H1 (cell line): Measurements from ENCODE around the gene LEFTY1. TPM values are rescaled to one million over a fixed set of nuclear protein-coding genes. Genes with fewer than 3 reads are reported as not detected.

Experiments
- CTCF ChIA-PET: fragments of 300-600 bp; sonication (Branson Sonifier 250); formaldehyde crosslinking; loops from one replicate; lab custom pipeline; 2021; ENCODE audit not compliant: partially characterized antibody; lab: Charles Lee
- POLR2A ChIA-PET: fragments of 300-600 bp; sonication (Branson Sonifier 250); formaldehyde crosslinking; loops from one replicate; lab custom pipeline; 2021; ENCODE audit warnings: inconsistent platforms; ENCODE audit not compliant: partially characterized antibody; lab: Charles Lee
- DNase-seq, 2 experiments: peaks; one replicate each; pipeline versions ENCODE4 v3.0.0 to v3.0.0-alpha.2; 2010 to 2022; ENCODE audit warnings: low spot score in 2 of 2, low read depth in 1 of 2, mixed read lengths in 1 of 2
- FAIRE-seq: peaks from 2 replicates; lab custom pipeline; 2011; peaks lifted over from hg19 to GRCh38; lab: Jason Lieb, UNC
- H2AFZ ChIP-seq: 2 replicates; pipeline ENCODE4 v1.8.1; 2012; ENCODE audit warnings: low read length, inconsistent platforms
- H2AK5ac ChIP-seq: 2 replicates; pipeline ENCODE4 v1.6.1; 2013; ENCODE audit warnings: low read depth, low read length
- H2BK120ac ChIP-seq: replicated peaks from 2 replicates; pipeline ENCODE3; 2013; ENCODE audit warnings: low read depth, low read length, inconsistent platforms
- H2BK12ac ChIP-seq: 2 replicates; pipeline ENCODE4 v1.6.1; 2013; ENCODE audit warnings: low read depth, low read length
- H2BK15ac ChIP-seq: 2 replicates; pipeline ENCODE4 v1.6.1; 2013; ENCODE audit warnings: low read length
- H2BK20ac ChIP-seq: 2 replicates; pipeline ENCODE4 v1.6.1; 2013; ENCODE audit warnings: low read length
- H2BK5ac ChIP-seq: 2 replicates; pipeline ENCODE4 v1.6.1; 2013; ENCODE audit warnings: low read depth, low read length
- H3K14ac ChIP-seq: 2 replicates; pipeline ENCODE4 v1.6.1; 2013; ENCODE audit warnings: inconsistent platforms; ENCODE audit not compliant: insufficient read length
- H3K18ac ChIP-seq: 2 replicates; pipeline ENCODE4 v1.6.1; 2013; ENCODE audit warnings: low read length; ENCODE audit errors: extremely low read depth
- H3K23ac ChIP-seq: 2 replicates; pipeline ENCODE4 v1.6.1; 2013; ENCODE audit warnings: inconsistent platforms; ENCODE audit not compliant: insufficient read length
- H3K23me2 ChIP-seq: 2 replicates; pipeline ENCODE4 v1.6.1; 2013; ENCODE audit warnings: low read depth, low read length
- H3K27ac ChIP-seq: 2 replicates; pipeline ENCODE4 v1.6.1; 2011; ENCODE audit warnings: low read depth, low read length, inconsistent platforms
- H3K27me3 ChIP-seq, 4 experiments: replicated peaks in 1 of 4; 1 replicate in 1 of 4; 2 replicates in 3 of 4; pipeline versions ENCODE4 v1.6.1 to v1.8.1; 2011 to 2013; ENCODE audit warnings: low read length in 3 of 4, mild to moderate bottlenecking in 3 of 4, inconsistent platforms in 2 of 4, mixed read lengths in 2 of 4, moderate library complexity in 1 of 4; ENCODE audit not compliant: control insufficient read depth in 3 of 4, insufficient read depth in 3 of 4; ENCODE audit errors: extremely low read depth in 1 of 4
- H3K36me3 ChIP-seq, 4 experiments: 2 replicates each; pipeline versions ENCODE4 v1.6.1 to v1.8.1; 2011 to 2013; ENCODE audit warnings: mild to moderate bottlenecking in 4 of 4, low read length in 3 of 4, moderate library complexity in 2 of 4, control low read depth in 1 of 4, inconsistent platforms in 1 of 4; ENCODE audit not compliant: insufficient read depth in 4 of 4, control insufficient read depth in 2 of 4
- H3K4ac ChIP-seq: replicated peaks from 2 replicates; pipeline ENCODE3; 2013; ENCODE audit warnings: low read length, low read depth, mixed read lengths, inconsistent platforms; ENCODE audit not compliant: insufficient read length
- H3K4me1 ChIP-seq, 4 experiments: replicated peaks in 1 of 4; 1 replicate in 1 of 4; 2 replicates in 3 of 4; pipeline versions ENCODE4 v1.6.1 to v1.8.1; 2011 to 2013; ENCODE audit warnings: low read length in 3 of 4, inconsistent platforms in 2 of 4, mixed read lengths in 1 of 4; ENCODE audit not compliant: insufficient read depth in 4 of 4, control insufficient read depth in 3 of 4
- H3K4me2 ChIP-seq, 2 experiments: 2 replicates each; pipeline versions ENCODE4 v1.6.1 to v1.8.1; 2011 to 2013; ENCODE audit warnings: low read depth in 2 of 2, low read length in 2 of 2, control low read depth in 1 of 2, inconsistent platforms in 1 of 2, mild to moderate bottlenecking in 1 of 2; ENCODE audit not compliant: insufficient read depth in 1 of 2
- H3K4me3 ChIP-seq, 4 experiments: fragments of 200-600, 300-600 bp in 1 of 4; sonication (generic), shearing (Covaris generic), sonication (Bioruptor Twin) in 1 of 4; 2 replicates each; pipeline versions ENCODE4 v1.5.1 to v1.8.1; 2011 to 2016; ENCODE audit warnings: low read length in 4 of 4, low read depth in 3 of 4, control low read depth in 2 of 4, inconsistent platforms in 2 of 4, mild to moderate bottlenecking in 2 of 4, mixed read lengths in 1 of 4, moderate library complexity in 1 of 4; ENCODE audit not compliant: insufficient read depth in 2 of 4; ENCODE audit errors: extremely low read depth in 1 of 4
- H3K56ac ChIP-seq: replicated peaks from 2 replicates; pipeline ENCODE3; 2013; ENCODE audit warnings: low read depth, mild to moderate bottlenecking, mixed read lengths, low read length, inconsistent platforms; ENCODE audit not compliant: insufficient read length
- H3K79me1 ChIP-seq: 2 replicates; pipeline ENCODE4 v1.6.1; 2013; ENCODE audit warnings: low read depth, low read length, control low read depth
- H3K79me2 ChIP-seq, 2 experiments: 2 replicates each; pipeline versions ENCODE4 v1.6.1 to v1.8.1; 2012 to 2013; ENCODE audit warnings: low read length in 2 of 2, mild to moderate bottlenecking in 2 of 2, inconsistent platforms in 1 of 2; ENCODE audit not compliant: insufficient read depth in 2 of 2, control insufficient read depth in 1 of 2
- H3K9ac ChIP-seq, 4 experiments: replicated peaks in 1 of 4; 1 replicate in 1 of 4; 2 replicates in 3 of 4; pipeline versions ENCODE4 v1.6.1 to v1.8.1; 2011 to 2013; ENCODE audit warnings: low read depth in 3 of 4, low read length in 3 of 4, control low read depth in 2 of 4, mild to moderate bottlenecking in 2 of 4, moderate library complexity in 2 of 4, inconsistent platforms in 1 of 4; ENCODE audit errors: extremely low read depth in 1 of 4
- H3K9me3 ChIP-seq, 2 experiments: 2 replicates each; pipeline versions ENCODE4 v1.6.1 to v1.8.1; 2012 to 2013; ENCODE audit warnings: mild to moderate bottlenecking in 2 of 2, moderate library complexity in 2 of 2, control low read depth in 1 of 2, inconsistent platforms in 1 of 2, low read depth in 1 of 2, low read length in 1 of 2, mixed read lengths in 1 of 2; ENCODE audit not compliant: insufficient read depth in 2 of 2
- H4K20me1 ChIP-seq, 2 experiments: replicated peaks in 1 of 2; 2 replicates each; pipeline versions ENCODE3 to v1.8.1; 2011 to 2013; ENCODE audit warnings: inconsistent platforms in 2 of 2, low read length in 2 of 2, mild to moderate bottlenecking in 1 of 2; ENCODE audit not compliant: insufficient read depth in 2 of 2, control insufficient read depth in 1 of 2
- H4K5ac ChIP-seq: 2 replicates; pipeline ENCODE4 v1.6.1; 2013; ENCODE audit warnings: low read length, low read depth, mixed read lengths, inconsistent platforms; ENCODE audit not compliant: insufficient read length
- H4K8ac ChIP-seq: 2 replicates; pipeline ENCODE4 v1.8.0; 2013; ENCODE audit warnings: mild to moderate bottlenecking, moderate library complexity, low read length, inconsistent platforms; ENCODE audit not compliant: insufficient read depth; ENCODE audit errors: extremely low read depth
- H4K91ac ChIP-seq: replicated peaks from 2 replicates; pipeline ENCODE3; 2013; ENCODE audit warnings: low read length, mixed read lengths, inconsistent platforms; ENCODE audit not compliant: insufficient read length
- BRCA1 ChIP-seq: IDR thresholded peaks from 2 replicates; pipeline ENCODE4 v1.6.1; 2012; ENCODE audit warnings: low read depth, low read length, improper control_type of control experiment
- CBX5 ChIP-seq: fragments of 300-800, 300-1000 bp; sonication (generic); IDR thresholded peaks from 2 replicates; pipeline ENCODE4 v1.7.1; 2016; ENCODE audit warnings: antibody characterized with exemption, low read length, low read depth
- CREB1 ChIP-seq: IDR thresholded peaks from 2 replicates; pipeline ENCODE4 v1.6.1; 2012; ENCODE audit warnings: inconsistent platforms
- RAD21 ChIP-seq, 2 experiments: IDR thresholded peaks in 1 of 2; conservative IDR thresholded peaks in 1 of 2; 2 replicates each; pipeline ENCODE4 v1.6.1; 2011; ENCODE audit warnings: low read depth in 2 of 2, low read length in 2 of 2, improper control_type of control experiment in 1 of 2, inconsistent platforms in 1 of 2, mild to moderate bottlenecking in 1 of 2, moderate library complexity in 1 of 2
- SAP30 ChIP-seq: fragments of 300-600 bp; sonication (generic); IDR thresholded peaks from 2 replicates; pipeline ENCODE4 v1.7.1; 2012; ENCODE audit warnings: low read length, moderate library complexity, mild to moderate bottlenecking, inconsistent platforms; ENCODE audit not compliant: insufficient read depth, insufficient replicate concordance
- TAF7 ChIP-seq: optimal IDR thresholded peaks from 2 replicates; pipeline ENCODE3; 2011; ENCODE audit warnings: low read depth, mild to moderate bottlenecking, inconsistent platforms, low read length, moderate library complexity, borderline replicate concordance
- WGBS, 2 experiments: shearing (Covaris generic) in 1 of 2; methylation state at CpG; one replicate each; pipeline versions ENCODE4 v1.1.6 to v1.1.7; 2013 to 2015; ENCODE audit warnings: low lambda C conversion rate in 2 of 2, mixed read lengths in 2 of 2, inconsistent platforms in 1 of 2, low coverage in 1 of 2, missing lambda C conversion rate in 1 of 2; ENCODE audit not compliant: insufficient replicate concordance in 2 of 2, insufficient coverage in 1 of 2, insufficient read length in 1 of 2; ENCODE audit errors: extremely low coverage in 1 of 2, missing lambda C conversion rate in 1 of 2; 5-methylcytosine and 5-hydroxymethylcytosine counted together
- polyA plus RNA-seq, 7 experiments: library from polyadenylated mRNA; depleted of rRNA in 3 of 7; stranded (reverse) in 5 of 7; unstranded in 2 of 7; fragments of >200 nt in 5 of 7; fragments of 200-250 nt in 2 of 7; gene quantifications; 1 replicate in 5 of 7; 2 replicates in 1 of 7; 4 replicates in 1 of 7; pipeline versions ENCODE4 v1.2.1 to v1.2.3, GENCODE V29; 2011 to 2013; ENCODE audit warnings: missing spikeins in 2 of 7, mixed read lengths in 2 of 7
- total RNA-seq: library from RNA; stranded (reverse); fragmentation: NEBNext Ultra II Directional; extraction: Animal tissue kit (Norgen Biotek cat#: 25700); gene quantifications from 2 replicates; pipeline ENCODE4 v1.2.1, GENCODE V29; 2021

Gene LEFTY1
- total and polyA plus RNA-seq, 2 of the 8 experiments (the other 6 are each of a cell fraction or from before 2014, with no cell fraction given), result 4.5 to 11.7 TPM

DNA sequence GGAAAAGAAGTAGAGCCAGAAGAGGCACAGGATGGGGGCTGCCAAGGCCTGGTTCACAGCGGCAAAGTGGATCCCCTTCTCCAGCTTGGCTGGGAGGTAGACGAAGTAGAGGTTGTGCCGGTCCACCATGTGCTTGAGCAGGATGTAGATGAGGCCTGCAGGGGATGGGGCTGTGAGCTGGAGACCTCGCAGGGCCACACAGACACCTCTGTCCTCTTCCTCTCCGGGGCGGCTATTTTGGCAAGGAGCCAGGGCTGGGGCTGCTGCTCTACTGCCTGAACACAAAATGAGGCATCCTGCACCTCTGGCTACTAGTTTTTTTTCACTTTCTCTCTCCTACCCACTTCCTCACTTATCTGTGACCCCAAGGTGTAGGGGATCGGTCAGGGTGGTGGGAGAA is 39.0 kb downstream of the LEFTY1 start:
- FAIRE-seq, result no peak
- H3K79me1 ChIP-seq, result no peaks in the 10 kb centered on the region; the same call in 1 of the 2 replicates
- no peak overlapping the region for H3K18ac ChIP-seq
- H4K20me1 ChIP-seq, result peaks cover 4 to 7% of the 10 kb centered on the region in 2 experiments
- H3K9me3 ChIP-seq, result peaks cover 2 to 10% of the 10 kb centered on the region in 2 experiments; a peak in 3 of 4 replicates
- WGBS, 2 experiments, result 97% methylated on average over 7 of the region's 7 CpGs; no CpG with 5 or more reads in 1 of the 2 experiments
- peaks cover 0 to 8% (median 4%) of the 10 kb centered on the region in 4 experiments; a peak in 5 of 7 replicates for H3K4me1 ChIP-seq
- H3K23me2 ChIP-seq, result no peaks in the 10 kb centered on the region
- no peak overlapping the region for H3K23ac ChIP-seq
- no peak for DNase-seq
- no peak overlapping the region for H2BK15ac ChIP-seq
- no peak overlapping the region for H2BK5ac ChIP-seq
- H3K14ac ChIP-seq, result no peak overlapping the region
- no peak overlapping the region for H3K56ac ChIP-seq
- no peak overlapping the region for H4K91ac ChIP-seq
- peaks cover 3 to 27% (median 6%) of the 10 kb centered on the region in 4 experiments; a peak in 6 of 8 replicates for H3K36me3 ChIP-seq
- no peak for TF ChIP-seq TAF7
- no peak for TF ChIP-seq CREB1
- TF ChIP-seq CBX5, result no peak
- no peak for TF ChIP-seq BRCA1
- no peak for TF ChIP-seq SAP30
- TF ChIP-seq RAD21 (IDR thresholded peaks at IDR 0.05 in 1 of 2, conservative IDR thresholded peaks at IDR 0.05 in 1 of 2; ENCODE audit: low read depth in 2 of 2, low read length in 2 of 2), result no peak
- TF ChIP-seq, all 59 proteins: peak for 0
- H3K27me3 ChIP-seq, result no peaks in the 10 kb centered on the region; a peak in 1 of 7 replicates
- H3K79me2 ChIP-seq, result no peaks in the 10 kb centered on the region
- no peak overlapping the region for H2BK20ac ChIP-seq
- H4K5ac ChIP-seq, result no peak overlapping the region
- H3K27ac ChIP-seq, result no peak overlapping the region
- ChIA-PET POLR2A (interaction anchor here (0.9 to 1.5 kb wide), 7 partner anchors 11 to 94 kb away, joined by 3 to 9 read pairs (median 4); partner anchors contain the start of genes PYCR2 and SRP9), CTCF (interaction anchor here (0.7 to 1.3 kb wide), 7 partner anchors 11 to 368 kb away, joined by 3 to 4 read pairs (median 3); partner anchors contain the start of genes SRP9 and TMEM63A)
- no peak overlapping the region for H2BK12ac ChIP-seq
- H3K4me2 ChIP-seq, result no peak overlapping the region
- no peak overlapping the region for H2AK5ac ChIP-seq
- H2AFZ ChIP-seq, result no peak overlapping the region
- no peak overlapping the region for H3K4ac ChIP-seq
- no peak overlapping the region for H2BK120ac ChIP-seq
- no peak overlapping the region for H3K4me3 ChIP-seq
- H4K8ac ChIP-seq, result peak overlapping the region; percentile 23; the same call in 1 of the 2 replicates
- H3K9ac ChIP-seq, result no peak overlapping the region
